GM18868 (cell line): ENCODE data around the gene PLIN5.
"Not testable (repeated sequence)": the region's sequence is repeated elsewhere in the genome, so short reads cannot be mapped to it uniquely, and the experiment has no call there.

Source experiments
- ATAC-seq: cut with Tn5 transposase; IDR thresholded peaks from one replicate; pipeline ENCODE4 v1.9.1; 2021; ENCODE audit warnings: mild to moderate bottlenecking, moderate library complexity; ENCODE audit not compliant: unreplicated experiment

The PLIN5 gene

GRCh38 chr19:4568886-4569285 is 33.9 kb upstream of the PLIN5 start:
- ATAC-seq = no peak

GRCh38 chr19:4567584-4568071 is 32.6 kb upstream of the PLIN5 start:
- ATAC-seq = no peak

GRCh38 chr19:4566402-4567051 is 31.5 kb upstream of the PLIN5 start:
- no peak for ATAC-seq

GRCh38 chr19:4563562-4563961 is 28.5 kb upstream of the PLIN5 start:
- not testable (repeated sequence) for ATAC-seq

GRCh38 chr19:4562085-4562484 is 27.1 kb upstream of the PLIN5 start:
- ATAC-seq = not testable (repeated sequence)

GRCh38 chr19:4559569-4559968 is 24.5 kb upstream of the PLIN5 start, which contains the start of gene SEMA6B:
TSS of gene SEMA6B (minus strand) at chr19:4559684. CDS start at chr19:4558457, 1,227 bp downstream.
- no peak for ATAC-seq

GRCh38 chr19:4557971-4558941 is 23.2 kb upstream of the PLIN5 start:
- ATAC-seq = no peak

GRCh38 chr19:4557144-4557970 is 22.3 kb upstream of the PLIN5 start:
- no peak for ATAC-seq

GRCh38 chr19:4556597-4557127 is 21.6 kb upstream of the PLIN5 start:
- no peak for ATAC-seq

GRCh38 chr19:4555657-4556561 is 20.9 kb upstream of the PLIN5 start:
- ATAC-seq = no peak

GRCh38 chr19:4554717-4555116 is 19.7 kb upstream of the PLIN5 start:
- ATAC-seq = no peak

GRCh38 chr19:4553775-4554174 is 18.8 kb upstream of the PLIN5 start:
- no peak for ATAC-seq

- ATAC-seq = no peak
Observed at GRCh38 chr19:4553092-4553695, 18.2 kb upstream of the PLIN5 start.

GRCh38 chr19:4552525-4552819 is 17.4 kb upstream of the PLIN5 start:
- ATAC-seq = no peak

- no peak for ATAC-seq
Observed at GRCh38 chr19:4550479-4551050, 15.5 kb upstream of the PLIN5 start.

GRCh38 chr19:4550018-4550417 is 15.0 kb upstream of the PLIN5 start:
- ATAC-seq = no peak

GRCh38 chr19:4548238-4548584 is 13.2 kb upstream of the PLIN5 start:
- ATAC-seq = no peak

- no peak for ATAC-seq
Observed at GRCh38 chr19:4547303-4548237, 12.5 kb upstream of the PLIN5 start.
